HepG2 (cell line): ENCODE results near the gene C17orf75. TPM values are rescaled to one million over a fixed set of nuclear protein-coding genes. Genes with fewer than 3 reads are reported as not detected.

Source experiments
- ARNT2 ChIP-seq: sonication (generic); formaldehyde crosslinking; IDR thresholded peaks from 2 replicates; pipeline ENCODE4 v1.8.0; 2022; ENCODE audit warnings: mild to moderate bottlenecking, low read depth, missing genetic modification reagents, moderate library complexity
- ELF3 ChIP-seq: IDR thresholded peaks from 2 replicates; pipeline ENCODE4 v1.6.1; 2016; ENCODE audit warnings: missing genetic modification reagents, missing compliant biosample characterization
- GTF3A ChIP-seq: sonication (generic); formaldehyde crosslinking; conservative IDR thresholded peaks from 2 replicates; pipeline ENCODE4 v1.4.0; 2020; ENCODE audit warnings: mild to moderate bottlenecking, missing genetic modification reagents
- KDM6A ChIP-seq: IDR thresholded peaks from 2 replicates; pipeline ENCODE4 v1.6.1; 2016; ENCODE audit warnings: low read depth
- REPIN1 ChIP-seq: sonication (generic); formaldehyde crosslinking; IDR thresholded peaks from 2 replicates; pipeline ENCODE4 v1.8.0; 2022; ENCODE audit warnings: missing genetic modification reagents, low read depth, mild to moderate bottlenecking, borderline replicate concordance
- SRF ChIP-seq: IDR thresholded peaks from 2 replicates; pipeline ENCODE4 v1.6.1; 2011; ENCODE audit warnings: mild to moderate bottlenecking, low read depth, low read length, moderate library complexity
- ZBTB20 ChIP-seq: sonication (generic); formaldehyde crosslinking; IDR thresholded peaks from 2 replicates; pipeline ENCODE4 v1.8.1; 2023; ENCODE audit warnings: missing genetic modification reagents, low read depth, mild to moderate bottlenecking, borderline replicate concordance
- ZNF569 ChIP-seq: sonication (generic); formaldehyde crosslinking; IDR thresholded peaks from 2 replicates; pipeline ENCODE4 v1.5.0; 2020; ENCODE audit warnings: mild to moderate bottlenecking, missing genetic modification reagents, moderate library complexity, borderline replicate concordance
- ZNF619 ChIP-seq: sonication (generic); formaldehyde crosslinking; IDR thresholded peaks from 2 replicates; pipeline ENCODE4 v1.4.0; 2020; ENCODE audit warnings: mild to moderate bottlenecking, missing genetic modification reagents
- ZNF737 ChIP-seq: sonication (generic); formaldehyde crosslinking; IDR thresholded peaks from 2 replicates; pipeline ENCODE4 v1.5.0; 2020; ENCODE audit warnings: missing genetic modification reagents, mild to moderate bottlenecking, borderline replicate concordance
- polyA plus RNA-seq, 8 experiments: library from polyadenylated mRNA; depleted of rRNA in 3 of 8; stranded (reverse) in 7 of 8; unstranded in 1 of 8; fragments of >200 nt; fragmentation: Illumina TruSeq in 4 of 8; extraction: Trizol in 4 of 8; gene quantifications; 2 replicates each; pipeline versions ENCODE4 v1.2.1 to v1.2.3, GENCODE V29; 2011 to 2016; ENCODE audit warnings: low read depth in 4 of 8, missing spikeins in 1 of 8, mixed read lengths in 1 of 8; ENCODE audit not compliant: insufficient read depth in 1 of 8
- total RNA-seq, 5 experiments: library from RNA; depleted of rRNA; stranded (reverse); fragments of >200 nt; fragmentation: Illumina TruSeq; extraction: Trizol; gene quantifications; 2 replicates each; pipeline ENCODE4 v1.2.3, GENCODE V29; 2016; ENCODE audit warnings: low read depth in 1 of 5
- TF ChIP-seq, protein P1 (sequence below): sonication (generic); formaldehyde crosslinking; IDR thresholded peaks from 2 replicates; pipeline ENCODE4 v1.8.1; 2023; ENCODE audit warnings: mild to moderate bottlenecking, missing genetic modification reagents
- TF ChIP-seq, protein P2 (sequence below): sonication (generic); formaldehyde crosslinking; IDR thresholded peaks from 2 replicates; pipeline ENCODE4 v1.4.0; 2020; ENCODE audit warnings: missing genetic modification reagents, mild to moderate bottlenecking, borderline replicate concordance
- TF ChIP-seq, protein P3 (sequence below): IDR thresholded peaks from 2 replicates; pipeline ENCODE4 v1.6.1; 2018; ENCODE audit warnings: missing genetic modification reagents, mild to moderate bottlenecking, missing compliant biosample characterization
- TF ChIP-seq, protein P4 (sequence below): sonication (generic); formaldehyde crosslinking; IDR thresholded peaks from 2 replicates; pipeline ENCODE4 v1.9.0; 2021; ENCODE audit warnings: missing genetic modification reagents, borderline replicate concordance
- TF ChIP-seq, protein P5 (sequence below): sonication (generic); formaldehyde crosslinking; IDR thresholded peaks from 2 replicates; pipeline ENCODE4 v1.4.0; 2020; ENCODE audit warnings: missing genetic modification reagents, mild to moderate bottlenecking, borderline replicate concordance
- TF ChIP-seq, protein P6 (sequence below): sonication (generic); formaldehyde crosslinking; IDR thresholded peaks from 2 replicates; pipeline ENCODE4 v1.4.0; 2020; ENCODE audit warnings: missing genetic modification reagents, borderline replicate concordance
- TF ChIP-seq, protein P7 (sequence below): sonication (generic); formaldehyde crosslinking; IDR thresholded peaks from 2 replicates; pipeline ENCODE4 v1.5.0; 2020; ENCODE audit warnings: missing genetic modification reagents, mild to moderate bottlenecking, borderline replicate concordance

The C17orf75 gene
- total and polyA plus RNA-seq, 2 of the 13 experiments (the other 11 are each of a cell fraction or from before 2014, with no cell fraction given): 16.2 to 33.0 TPM

DNA sequence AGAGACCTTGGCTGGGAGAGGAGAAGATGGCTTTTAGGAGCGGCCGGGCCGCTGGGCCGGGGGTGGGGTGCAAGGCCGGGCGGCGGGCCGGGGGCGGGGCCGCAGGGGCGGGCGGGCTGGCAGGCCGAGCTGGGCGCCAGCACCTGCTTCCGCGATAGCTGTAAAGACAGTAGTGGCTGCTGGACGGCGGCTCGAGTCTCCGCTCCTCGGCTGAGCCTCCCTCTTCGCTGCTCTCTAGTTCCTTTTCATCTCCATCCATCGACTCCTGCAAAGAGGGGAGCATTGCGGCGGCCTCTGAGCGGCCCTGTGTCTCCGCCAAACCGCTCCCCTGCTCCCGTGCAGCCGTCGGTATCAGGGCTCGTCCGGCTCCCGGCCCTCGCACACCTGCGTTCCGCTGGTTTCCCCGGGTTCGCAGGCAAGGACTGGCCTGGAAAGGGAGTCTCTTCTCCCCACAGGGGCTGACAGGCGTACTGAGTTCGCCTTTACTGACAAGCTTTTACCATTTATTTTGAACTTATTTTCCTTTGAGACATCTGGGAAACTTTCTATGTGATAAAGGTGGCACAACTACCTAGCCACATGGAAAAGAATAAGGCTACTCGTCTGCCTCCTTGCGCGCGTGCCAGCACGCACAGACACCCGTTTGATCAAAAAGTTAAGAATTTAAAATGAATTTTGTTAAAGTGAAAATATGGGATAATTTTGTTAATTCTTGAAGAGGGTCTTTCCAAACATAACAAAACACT lies at the start of gene C17orf75 (continued):
- TF ChIP-seq, protein P1, sequence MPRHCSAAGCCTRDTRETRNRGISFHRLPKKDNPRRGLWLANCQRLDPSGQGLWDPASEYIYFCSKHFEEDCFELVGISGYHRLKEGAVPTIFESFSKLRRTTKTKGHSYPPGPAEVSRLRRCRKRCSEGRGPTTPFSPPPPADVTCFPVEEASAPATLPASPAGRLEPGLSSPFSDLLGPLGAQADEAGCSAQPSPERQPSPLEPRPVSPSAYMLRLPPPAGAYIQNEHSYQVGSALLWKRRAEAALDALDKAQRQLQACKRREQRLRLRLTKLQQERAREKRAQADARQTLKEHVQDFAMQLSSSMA (CRISPR knock-in tag): no peak
- TF ChIP-seq, protein P2, sequence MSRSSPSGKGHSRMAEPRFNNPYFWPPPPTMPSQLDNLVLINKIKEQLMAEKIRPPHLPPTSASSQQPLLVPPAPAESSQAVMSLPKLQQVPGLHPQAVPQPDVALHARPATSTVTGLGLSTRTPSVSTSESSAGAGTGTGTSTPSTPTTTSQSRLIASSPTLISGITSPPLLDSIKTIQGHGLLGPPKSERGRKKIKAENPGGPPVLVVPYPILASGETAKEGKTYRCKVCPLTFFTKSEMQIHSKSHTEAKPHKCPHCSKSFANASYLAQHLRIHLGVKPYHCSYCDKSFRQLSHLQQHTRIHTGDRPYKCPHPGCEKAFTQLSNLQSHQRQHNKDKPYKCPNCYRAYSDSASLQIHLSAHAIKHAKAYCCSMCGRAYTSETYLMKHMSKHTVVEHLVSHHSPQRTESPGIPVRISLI (CRISPR knock-in tag): no peak
- TF ChIP-seq ZNF737 (CRISPR knock-in tag) (no peak), SRF (peak; percentile 74; the same call in 1 of the 2 replicates), ARNT2 (CRISPR knock-in tag) (peak; percentile 85), KDM6A (CRISPR knock-in tag) (no peak), ZNF619 (CRISPR knock-in tag) (peak; percentile 32; the same call in 1 of the 2 replicates), ZNF569 (no peak), ELF3 (CRISPR knock-in tag) (peak; percentile 73), GTF3A (CRISPR knock-in tag) (no peak), REPIN1 (peak; percentile 94), ZBTB20 (CRISPR knock-in tag) (no peak)
- TF ChIP-seq, protein P3, sequence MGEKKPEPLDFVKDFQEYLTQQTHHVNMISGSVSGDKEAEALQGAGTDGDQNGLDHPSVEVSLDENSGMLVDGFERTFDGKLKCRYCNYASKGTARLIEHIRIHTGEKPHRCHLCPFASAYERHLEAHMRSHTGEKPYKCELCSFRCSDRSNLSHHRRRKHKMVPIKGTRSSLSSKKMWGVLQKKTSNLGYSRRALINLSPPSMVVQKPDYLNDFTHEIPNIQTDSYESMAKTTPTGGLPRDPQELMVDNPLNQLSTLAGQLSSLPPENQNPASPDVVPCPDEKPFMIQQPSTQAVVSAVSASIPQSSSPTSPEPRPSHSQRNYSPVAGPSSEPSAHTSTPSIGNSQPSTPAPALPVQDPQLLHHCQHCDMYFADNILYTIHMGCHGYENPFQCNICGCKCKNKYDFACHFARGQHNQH: peak; percentile 82; the same call in 1 of the 2 replicates
- TF ChIP-seq, protein P4, sequence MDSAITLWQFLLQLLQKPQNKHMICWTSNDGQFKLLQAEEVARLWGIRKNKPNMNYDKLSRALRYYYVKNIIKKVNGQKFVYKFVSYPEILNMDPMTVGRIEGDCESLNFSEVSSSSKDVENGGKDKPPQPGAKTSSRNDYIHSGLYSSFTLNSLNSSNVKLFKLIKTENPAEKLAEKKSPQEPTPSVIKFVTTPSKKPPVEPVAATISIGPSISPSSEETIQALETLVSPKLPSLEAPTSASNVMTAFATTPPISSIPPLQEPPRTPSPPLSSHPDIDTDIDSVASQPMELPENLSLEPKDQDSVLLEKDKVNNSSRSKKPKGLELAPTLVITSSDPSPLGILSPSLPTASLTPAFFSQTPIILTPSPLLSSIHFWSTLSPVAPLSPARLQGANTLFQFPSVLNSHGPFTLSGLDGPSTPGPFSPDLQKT (CRISPR knock-in tag): no peak
- TF ChIP-seq, protein P5, sequence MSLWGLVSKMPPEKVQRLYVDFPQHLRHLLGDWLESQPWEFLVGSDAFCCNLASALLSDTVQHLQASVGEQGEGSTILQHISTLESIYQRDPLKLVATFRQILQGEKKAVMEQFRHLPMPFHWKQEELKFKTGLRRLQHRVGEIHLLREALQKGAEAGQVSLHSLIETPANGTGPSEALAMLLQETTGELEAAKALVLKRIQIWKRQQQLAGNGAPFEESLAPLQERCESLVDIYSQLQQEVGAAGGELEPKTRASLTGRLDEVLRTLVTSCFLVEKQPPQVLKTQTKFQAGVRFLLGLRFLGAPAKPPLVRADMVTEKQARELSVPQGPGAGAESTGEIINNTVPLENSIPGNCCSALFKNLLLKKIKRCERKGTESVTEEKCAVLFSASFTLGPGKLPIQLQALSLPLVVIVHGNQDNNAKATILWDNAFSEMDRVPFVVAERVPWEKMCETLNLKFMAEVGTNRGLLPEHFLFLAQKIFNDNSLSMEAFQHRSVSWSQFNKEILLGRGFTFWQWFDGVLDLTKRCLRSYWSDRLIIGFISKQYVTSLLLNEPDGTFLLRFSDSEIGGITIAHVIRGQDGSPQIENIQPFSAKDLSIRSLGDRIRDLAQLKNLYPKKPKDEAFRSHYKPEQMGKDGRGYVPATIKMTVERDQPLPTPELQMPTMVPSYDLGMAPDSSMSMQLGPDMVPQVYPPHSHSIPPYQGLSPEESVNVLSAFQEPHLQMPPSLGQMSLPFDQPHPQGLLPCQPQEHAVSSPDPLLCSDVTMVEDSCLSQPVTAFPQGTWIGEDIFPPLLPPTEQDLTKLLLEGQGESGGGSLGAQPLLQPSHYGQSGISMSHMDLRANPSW (CRISPR knock-in tag): no peak
- TF ChIP-seq, protein P6, sequence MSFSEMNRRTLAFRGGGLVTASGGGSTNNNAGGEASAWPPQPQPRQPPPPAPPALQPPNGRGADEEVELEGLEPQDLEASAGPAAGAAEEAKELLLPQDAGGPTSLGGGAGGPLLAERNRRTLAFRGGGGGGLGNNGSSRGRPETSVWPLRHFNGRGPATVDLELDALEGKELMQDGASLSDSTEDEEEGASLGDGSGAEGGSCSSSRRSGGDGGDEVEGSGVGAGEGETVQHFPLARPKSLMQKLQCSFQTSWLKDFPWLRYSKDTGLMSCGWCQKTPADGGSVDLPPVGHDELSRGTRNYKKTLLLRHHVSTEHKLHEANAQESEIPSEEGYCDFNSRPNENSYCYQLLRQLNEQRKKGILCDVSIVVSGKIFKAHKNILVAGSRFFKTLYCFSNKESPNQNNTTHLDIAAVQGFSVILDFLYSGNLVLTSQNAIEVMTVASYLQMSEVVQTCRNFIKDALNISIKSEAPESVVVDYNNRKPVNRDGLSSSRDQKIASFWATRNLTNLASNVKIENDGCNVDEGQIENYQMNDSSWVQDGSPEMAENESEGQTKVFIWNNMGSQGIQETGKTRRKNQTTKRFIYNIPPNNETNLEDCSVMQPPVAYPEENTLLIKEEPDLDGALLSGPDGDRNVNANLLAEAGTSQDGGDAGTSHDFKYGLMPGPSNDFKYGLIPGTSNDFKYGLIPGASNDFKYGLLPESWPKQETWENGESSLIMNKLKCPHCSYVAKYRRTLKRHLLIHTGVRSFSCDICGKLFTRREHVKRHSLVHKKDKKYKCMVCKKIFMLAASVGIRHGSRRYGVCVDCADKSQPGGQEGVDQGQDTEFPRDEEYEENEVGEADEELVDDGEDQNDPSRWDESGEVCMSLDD (CRISPR knock-in tag): peak; percentile 26; the same call in 1 of the 2 replicates
- TF ChIP-seq, protein P7, sequence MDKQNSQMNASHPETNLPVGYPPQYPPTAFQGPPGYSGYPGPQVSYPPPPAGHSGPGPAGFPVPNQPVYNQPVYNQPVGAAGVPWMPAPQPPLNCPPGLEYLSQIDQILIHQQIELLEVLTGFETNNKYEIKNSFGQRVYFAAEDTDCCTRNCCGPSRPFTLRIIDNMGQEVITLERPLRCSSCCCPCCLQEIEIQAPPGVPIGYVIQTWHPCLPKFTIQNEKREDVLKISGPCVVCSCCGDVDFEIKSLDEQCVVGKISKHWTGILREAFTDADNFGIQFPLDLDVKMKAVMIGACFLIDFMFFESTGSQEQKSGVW (CRISPR knock-in tag): no peak
